HL-60 (cell line): ENCODE measurements around the gene SMYD2.

Experiments used
- DNase-seq, 2 experiments: peaks; one replicate each; pipeline ENCODE4 v3.0.0-alpha.2; 2010 to 2020; ENCODE audit warnings: low read depth in 1 of 2, low spot score in 1 of 2
- H3K27ac ChIP-seq: fragments of 250-450 bp; sonication (Bioruptor Pico); replicated peaks from 2 replicates; pipeline ENCODE4 v1.5.1; 2020; ENCODE audit warnings: mild to moderate bottlenecking, moderate library complexity
- H3K27me3 ChIP-seq: fragments of 250-450 bp; sonication (Bioruptor Pico); 2 replicates; pipeline ENCODE4 v1.5.1; 2021; ENCODE audit warnings: mild to moderate bottlenecking, moderate library complexity; ENCODE audit not compliant: insufficient read depth, poor library complexity, severe bottlenecking
- H3K4me3 ChIP-seq: replicated peaks from 2 replicates; pipeline ENCODE4 v1.5.1; 2011; ENCODE audit warnings: mild to moderate bottlenecking, control low read depth, low read length; ENCODE audit not compliant: insufficient read depth
- GABPA ChIP-seq: IDR thresholded peaks from 2 replicates; pipeline ENCODE4 v1.6.1; 2012; ENCODE audit warnings: low read depth
- POLR2AphosphoS5 ChIP-seq: IDR thresholded peaks from 2 replicates; pipeline ENCODE4 v1.6.1; 2012; ENCODE audit warnings: low read depth
- SPI1 ChIP-seq: IDR thresholded peaks from 2 replicates; pipeline ENCODE4 v1.6.1; 2012; ENCODE audit warnings: low read depth, mild to moderate bottlenecking, borderline replicate concordance
- TF ChIP-seq, protein P1 (sequence below): IDR thresholded peaks from one replicate; pipeline ENCODE4 v1.5.1; 2011; ENCODE audit warnings: low read length, control low read depth, inconsistent platforms; ENCODE audit not compliant: insufficient read depth
- TF ChIP-seq, protein P2 (sequence below): IDR thresholded peaks from 2 replicates; pipeline ENCODE4 v1.6.1; 2012; ENCODE audit warnings: low read depth; ENCODE audit not compliant: insufficient replicate concordance

Gene SMYD2

DNA sequence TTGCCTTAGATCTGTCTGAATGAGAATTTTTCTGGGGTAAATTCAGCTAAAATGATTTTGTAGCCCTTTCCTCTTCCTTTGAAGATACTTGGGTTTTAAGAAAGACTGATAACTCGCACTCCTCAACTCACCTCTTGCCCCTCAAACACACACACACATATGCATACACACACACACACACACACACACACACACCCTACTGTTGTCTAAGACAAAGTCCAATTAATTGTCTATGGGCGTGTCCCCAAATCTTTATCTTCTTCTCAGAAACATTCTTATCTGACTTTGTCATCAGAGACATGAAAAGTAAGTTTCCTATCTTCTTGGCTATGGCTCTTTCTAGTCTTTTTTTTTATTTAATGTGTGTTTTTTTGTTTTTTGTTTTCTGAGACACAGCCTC is 36.1 kb upstream of the SMYD2 start:
- no peak for TF ChIP-seq GABPA
- no peak for TF ChIP-seq POLR2AphosphoS5
- no peak for TF ChIP-seq SPI1
- TF ChIP-seq, protein P1, sequence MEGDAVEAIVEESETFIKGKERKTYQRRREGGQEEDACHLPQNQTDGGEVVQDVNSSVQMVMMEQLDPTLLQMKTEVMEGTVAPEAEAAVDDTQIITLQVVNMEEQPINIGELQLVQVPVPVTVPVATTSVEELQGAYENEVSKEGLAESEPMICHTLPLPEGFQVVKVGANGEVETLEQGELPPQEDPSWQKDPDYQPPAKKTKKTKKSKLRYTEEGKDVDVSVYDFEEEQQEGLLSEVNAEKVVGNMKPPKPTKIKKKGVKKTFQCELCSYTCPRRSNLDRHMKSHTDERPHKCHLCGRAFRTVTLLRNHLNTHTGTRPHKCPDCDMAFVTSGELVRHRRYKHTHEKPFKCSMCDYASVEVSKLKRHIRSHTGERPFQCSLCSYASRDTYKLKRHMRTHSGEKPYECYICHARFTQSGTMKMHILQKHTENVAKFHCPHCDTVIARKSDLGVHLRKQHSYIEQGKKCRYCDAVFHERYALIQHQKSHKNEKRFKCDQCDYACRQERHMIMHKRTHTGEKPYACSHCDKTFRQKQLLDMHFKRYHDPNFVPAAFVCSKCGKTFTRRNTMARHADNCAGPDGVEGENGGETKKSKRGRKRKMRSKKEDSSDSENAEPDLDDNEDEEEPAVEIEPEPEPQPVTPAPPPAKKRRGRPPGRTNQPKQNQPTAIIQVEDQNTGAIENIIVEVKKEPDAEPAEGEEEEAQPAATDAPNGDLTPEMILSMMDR: no peak
- TF ChIP-seq, protein P2, sequence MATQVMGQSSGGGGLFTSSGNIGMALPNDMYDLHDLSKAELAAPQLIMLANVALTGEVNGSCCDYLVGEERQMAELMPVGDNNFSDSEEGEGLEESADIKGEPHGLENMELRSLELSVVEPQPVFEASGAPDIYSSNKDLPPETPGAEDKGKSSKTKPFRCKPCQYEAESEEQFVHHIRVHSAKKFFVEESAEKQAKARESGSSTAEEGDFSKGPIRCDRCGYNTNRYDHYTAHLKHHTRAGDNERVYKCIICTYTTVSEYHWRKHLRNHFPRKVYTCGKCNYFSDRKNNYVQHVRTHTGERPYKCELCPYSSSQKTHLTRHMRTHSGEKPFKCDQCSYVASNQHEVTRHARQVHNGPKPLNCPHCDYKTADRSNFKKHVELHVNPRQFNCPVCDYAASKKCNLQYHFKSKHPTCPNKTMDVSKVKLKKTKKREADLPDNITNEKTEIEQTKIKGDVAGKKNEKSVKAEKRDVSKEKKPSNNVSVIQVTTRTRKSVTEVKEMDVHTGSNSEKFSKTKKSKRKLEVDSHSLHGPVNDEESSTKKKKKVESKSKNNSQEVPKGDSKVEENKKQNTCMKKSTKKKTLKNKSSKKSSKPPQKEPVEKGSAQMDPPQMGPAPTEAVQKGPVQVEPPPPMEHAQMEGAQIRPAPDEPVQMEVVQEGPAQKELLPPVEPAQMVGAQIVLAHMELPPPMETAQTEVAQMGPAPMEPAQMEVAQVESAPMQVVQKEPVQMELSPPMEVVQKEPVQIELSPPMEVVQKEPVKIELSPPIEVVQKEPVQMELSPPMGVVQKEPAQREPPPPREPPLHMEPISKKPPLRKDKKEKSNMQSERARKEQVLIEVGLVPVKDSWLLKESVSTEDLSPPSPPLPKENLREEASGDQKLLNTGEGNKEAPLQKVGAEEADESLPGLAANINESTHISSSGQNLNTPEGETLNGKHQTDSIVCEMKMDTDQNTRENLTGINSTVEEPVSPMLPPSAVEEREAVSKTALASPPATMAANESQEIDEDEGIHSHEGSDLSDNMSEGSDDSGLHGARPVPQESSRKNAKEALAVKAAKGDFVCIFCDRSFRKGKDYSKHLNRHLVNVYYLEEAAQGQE: no peak
- Histone ChIP-seq H3K4me3 (no peak overlapping the region), H3K27ac (no peak overlapping the region), H3K27me3 (peaks cover 10% of the 10 kb centered on the region)
- no peak for DNase-seq

DNA sequence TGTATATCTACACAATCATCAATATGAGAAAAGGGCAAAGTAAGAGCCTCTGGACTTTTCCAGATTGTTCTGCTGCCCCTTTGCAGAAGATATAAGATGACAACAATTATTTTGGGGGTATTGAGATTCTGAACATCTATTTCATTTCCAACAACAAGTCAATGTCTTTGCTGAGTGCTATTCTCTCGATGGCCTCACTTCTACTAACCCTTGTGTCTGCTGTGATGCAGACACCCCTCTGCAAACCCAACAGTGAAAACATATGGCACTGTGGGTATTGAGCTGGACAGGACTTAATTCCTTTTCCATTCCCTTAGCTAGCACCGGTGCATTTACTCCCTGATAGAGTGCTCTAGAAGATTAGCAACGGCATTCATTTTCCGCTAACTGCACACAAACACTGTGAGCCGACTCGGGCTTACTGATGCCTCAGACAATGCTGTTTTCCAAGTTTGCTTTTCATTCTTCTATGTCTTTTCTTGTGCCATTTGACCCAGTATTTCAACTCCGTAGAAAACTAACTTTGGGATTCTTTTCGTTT is 33.4 kb upstream of the SMYD2 start:
- H3K27ac ChIP-seq: no peak overlapping the region
- H3K27me3 ChIP-seq: peaks cover 10% of the 10 kb centered on the region
- no peak overlapping the region for H3K4me3 ChIP-seq
- no peak for DNase-seq
- no peak for TF ChIP-seq POLR2AphosphoS5
- TF ChIP-seq SPI1: no peak
- TF ChIP-seq, protein P2: no peak
- TF ChIP-seq GABPA: no peak
- TF ChIP-seq, protein P1: no peak

DNA sequence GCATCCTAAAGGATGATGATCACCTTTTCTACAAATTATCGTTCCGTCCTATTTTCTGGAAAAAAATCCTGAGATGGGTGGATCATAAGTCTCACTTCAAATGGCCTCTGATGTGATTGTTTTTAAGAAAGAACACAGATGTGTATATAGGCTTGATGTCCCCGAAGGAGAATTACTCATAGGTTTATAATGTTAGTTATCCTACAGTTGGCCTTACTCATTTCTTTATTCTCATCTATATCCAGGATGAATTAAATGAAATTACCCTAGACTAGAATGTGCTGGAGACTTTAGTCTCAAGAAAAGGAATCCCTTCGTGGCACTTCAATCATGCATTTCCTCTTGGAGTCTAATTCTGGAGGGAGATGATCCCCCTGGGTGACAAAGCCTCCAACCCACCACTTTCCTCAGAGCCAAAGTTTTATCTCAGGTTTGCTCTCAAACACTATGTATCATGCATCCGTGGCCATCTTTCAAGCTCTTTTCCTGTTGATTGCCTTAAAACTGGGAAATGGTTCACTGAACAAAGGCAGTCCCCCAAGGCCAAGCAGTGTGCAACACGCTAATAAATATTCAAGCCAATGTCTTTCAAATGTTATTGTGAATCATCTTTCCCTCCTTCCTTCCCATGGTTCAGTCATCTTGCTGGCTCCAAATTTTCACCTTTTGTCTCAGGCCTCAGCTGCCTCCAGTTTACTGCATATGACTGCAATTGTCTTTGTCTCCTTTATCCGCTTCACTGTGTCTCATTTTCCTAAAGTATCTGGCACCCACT is 32.5 kb upstream of the SMYD2 start:
- TF ChIP-seq, protein P1: no peak
- TF ChIP-seq POLR2AphosphoS5 (no peak), SPI1 (no peak), GABPA (no peak)
- TF ChIP-seq, protein P2: no peak
- no peak overlapping the region for H3K27ac ChIP-seq
- no peak for DNase-seq
- H3K4me3 ChIP-seq: no peak overlapping the region
- H3K27me3 ChIP-seq: peaks cover 10% of the 10 kb centered on the region
